HCT116 (cell line): ENCODE measurements around the gene UQCC5. TPM values are rescaled to one million over a fixed set of nuclear protein-coding genes. Genes with fewer than 3 reads are reported as not detected.

Experiments used
- ATAC-seq: fragments of 200-7000 bp; cut with Tn5 transposase; 2 replicates; pipeline ENCODE4 v1.9.1; 2020; ENCODE audit warnings: mild to moderate bottlenecking, moderate library complexity
- BruUV-seq: library from RNA; stranded (reverse); fragments of 400-500 nt; replicated peaks from 2 replicates; lab custom pipeline; 2021; lab: Mats Ljungman, UMichigan
- CTCF ChIA-PET: fragments of 300-600 bp; sonication (Branson Sonifier 250); formaldehyde crosslinking; loops from one replicate; lab custom pipeline; 2021; ENCODE audit warnings: antibody characterized with exemption; lab: Charles Lee
- POLR2A ChIA-PET: fragments of 300-600, 350-600 bp; sonication (Branson Sonifier 250); formaldehyde crosslinking; loops from one replicate; lab custom pipeline; 2021; ENCODE audit warnings: antibody characterized with exemption; lab: Charles Lee
- RAD21 ChIA-PET, 2 experiments: fragments of 300-600 bp; sonication (Branson Sonifier 250); formaldehyde crosslinking; loops; one replicate each; lab custom pipeline; 2023; ENCODE audit warnings: low total read pairs in 2 of 2; ENCODE audit not compliant: uncharacterized antibody in 2 of 2, unreplicated experiment in 2 of 2, low non-redundant PET in 1 of 2; lab: Charles Lee
- DNase-seq: peaks from one replicate; pipeline ENCODE4 v3.0.0-alpha.2; 2010; ENCODE audit warnings: low read depth, low spot score
- H2AFZ ChIP-seq: fragments of 200-600 bp; shearing (Covaris generic), sonication (generic); 2 replicates; pipeline ENCODE4 v1.6.1; 2017; ENCODE audit warnings: low read depth, mixed run types, mixed read lengths, antibody characterized with exemption, low read length; ENCODE audit not compliant: poor library complexity, severe bottlenecking
- H3K27ac ChIP-seq: 2 replicates; pipeline ENCODE4 v1.5.1; 2012; ENCODE audit warnings: low read depth, low read length
- H3K27me3 ChIP-seq: fragments of 200-600 bp; sonication (generic); 2 replicates; pipeline ENCODE4 v1.6.1; 2016; ENCODE audit warnings: mixed run types, low read length, mixed read lengths; ENCODE audit not compliant: insufficient read depth
- H3K36me3 ChIP-seq, 2 experiments: fragments of 200-500 bp in 1 of 2; fragments of 200-600 bp in 1 of 2; sonication (Bioruptor generic) in 1 of 2; sonication (generic) in 1 of 2; 2 replicates each; pipeline versions ENCODE4 v1.5.1 to v1.6.1; 2014 to 2016; ENCODE audit warnings: low read length in 2 of 2, inconsistent platforms in 1 of 2, mixed read lengths in 1 of 2, mixed run types in 1 of 2; ENCODE audit not compliant: insufficient read depth in 2 of 2, control insufficient read depth in 1 of 2
- H3K4me1 ChIP-seq, 2 experiments: fragments of 200-600 bp in 1 of 2; sonication (generic) in 1 of 2; 2 replicates each; pipeline versions ENCODE4 v1.5.1 to v1.6.1; 2012 to 2017; ENCODE audit warnings: low read length in 2 of 2, inconsistent platforms in 1 of 2, mild to moderate bottlenecking in 1 of 2, mixed read lengths in 1 of 2, mixed run types in 1 of 2, moderate library complexity in 1 of 2; ENCODE audit not compliant: insufficient read depth in 2 of 2, control insufficient read depth in 1 of 2
- H3K4me2 ChIP-seq: fragments of 200-600 bp; sonication (generic); 2 replicates; pipeline ENCODE4 v1.6.1; 2017; ENCODE audit warnings: mixed run types, low read length, mixed read lengths
- H3K4me3 ChIP-seq, 2 experiments: fragments of 200-600 bp in 1 of 2; sonication (generic) in 1 of 2; replicated peaks in 1 of 2; 2 replicates each; pipeline ENCODE4 v1.5.1; 2011 to 2016; ENCODE audit warnings: low read length in 2 of 2, control low read depth in 1 of 2, low read depth in 1 of 2, mild to moderate bottlenecking in 1 of 2, mixed read lengths in 1 of 2, mixed run types in 1 of 2
- H3K79me2 ChIP-seq: fragments of 200-600 bp; sonication (generic); 2 replicates; pipeline ENCODE4 v1.6.1; 2017; ENCODE audit warnings: mild to moderate bottlenecking, mixed run types, low read length, moderate library complexity, mixed read lengths; ENCODE audit not compliant: insufficient read depth
- H3K9ac ChIP-seq: fragments of 200-600 bp; sonication (generic); 2 replicates; pipeline ENCODE4 v1.6.1; 2016; ENCODE audit warnings: low read length, mixed read lengths
- H3K9me2 ChIP-seq: fragments of 200-600 bp; sonication (generic), shearing (Covaris generic); 2 replicates; pipeline ENCODE4 v1.6.1; 2017; ENCODE audit warnings: mixed run types, mild to moderate bottlenecking, moderate library complexity; ENCODE audit not compliant: insufficient read depth
- H3K9me3 ChIP-seq, 2 experiments: fragments of 200-500 bp in 1 of 2; fragments of 200-600 bp in 1 of 2; sonication (Bioruptor generic) in 1 of 2; sonication (generic) in 1 of 2; 2 replicates each; pipeline ENCODE4 v1.6.1; 2014 to 2017; ENCODE audit warnings: low read length in 2 of 2, mixed read lengths in 2 of 2, inconsistent platforms in 1 of 2, low read depth in 1 of 2, mild to moderate bottlenecking in 1 of 2, mixed run types in 1 of 2, moderate library complexity in 1 of 2; ENCODE audit not compliant: control insufficient read depth in 1 of 2, insufficient read depth in 1 of 2
- H4K20me1 ChIP-seq: fragments of 200-600 bp; sonication (generic), shearing (Covaris generic); 2 replicates; pipeline ENCODE4 v1.6.1; 2017; ENCODE audit warnings: mixed run types, mild to moderate bottlenecking, moderate library complexity; ENCODE audit not compliant: insufficient read depth
- CBX3 ChIP-seq: IDR thresholded peaks from 2 replicates; pipeline ENCODE4 v1.6.1; 2012; ENCODE audit warnings: low read depth
- CEBPB ChIP-seq: IDR thresholded peaks from 2 replicates; pipeline ENCODE4 v1.6.1; 2012; ENCODE audit warnings: low read depth
- ELF1 ChIP-seq: IDR thresholded peaks from 2 replicates; pipeline ENCODE4 v1.6.1; 2012; ENCODE audit warnings: low read depth, borderline replicate concordance
- EZH2 ChIP-seq: fragments of 200-600 bp; sonication (generic); IDR thresholded peaks from 2 replicates; pipeline ENCODE4 v1.6.1; 2017; ENCODE audit warnings: antibody characterized with exemption, mixed run types
- EZH2phosphoT487 ChIP-seq: fragments of 200-600 bp; IDR thresholded peaks from 2 replicates; pipeline ENCODE4 v1.6.1; 2018; ENCODE audit warnings: antibody characterized with exemption, borderline replicate concordance
- FOSL1 ChIP-seq: IDR thresholded peaks from 2 replicates; pipeline ENCODE4 v1.6.1; 2012; ENCODE audit warnings: low read depth
- JUND ChIP-seq: IDR thresholded peaks from 2 replicates; pipeline ENCODE4 v1.6.1; 2012
- MAX ChIP-seq: IDR thresholded peaks from 2 replicates; pipeline ENCODE4 v1.6.1; 2012
- POLR2A ChIP-seq: IDR thresholded peaks from 2 replicates; pipeline ENCODE4 v1.7.0; 2011; ENCODE audit warnings: borderline replicate concordance; ENCODE audit not compliant: insufficient read depth, insufficient read length; ENCODE audit errors: extremely low read depth
- RAD21 ChIP-seq: IDR thresholded peaks from 2 replicates; pipeline ENCODE4 v1.6.1; 2012; ENCODE audit warnings: low read depth, mild to moderate bottlenecking
- SIN3A ChIP-seq: IDR thresholded peaks from 2 replicates; pipeline ENCODE4 v1.6.1; 2012; ENCODE audit warnings: low read depth
- SP1 ChIP-seq: IDR thresholded peaks from 2 replicates; pipeline ENCODE4 v1.6.1; 2012; ENCODE audit warnings: low read depth
- SRF ChIP-seq: IDR thresholded peaks from 2 replicates; pipeline ENCODE4 v1.6.1; 2012; ENCODE audit warnings: low read depth
- TCF7L2 ChIP-seq: IDR thresholded peaks from 2 replicates; pipeline ENCODE4 v1.7.0; 2011; ENCODE audit warnings: borderline replicate concordance, inconsistent platforms; ENCODE audit not compliant: insufficient read depth, insufficient read length; ENCODE audit errors: extremely low read depth
- YY1 ChIP-seq: IDR thresholded peaks from 2 replicates; pipeline ENCODE4 v1.6.1; 2011; ENCODE audit warnings: low read length, low read depth, moderate library complexity, mild to moderate bottlenecking; ENCODE audit not compliant: insufficient replicate concordance; ENCODE audit errors: extremely low read depth
- ZBTB33 ChIP-seq: IDR thresholded peaks from 2 replicates; pipeline ENCODE4 v1.6.1; 2011; ENCODE audit warnings: mild to moderate bottlenecking, low read length, moderate library complexity; ENCODE audit not compliant: insufficient replicate concordance; ENCODE audit errors: extremely low read depth
- ZFX ChIP-seq: fragments of 450-650 bp; IDR thresholded peaks from 2 replicates; pipeline ENCODE4 v1.6.1; 2017
- ZNF274 ChIP-seq: fragments of 200-500 bp; sonication (Bioruptor generic); IDR thresholded peaks from 2 replicates; pipeline ENCODE4 v1.6.1; 2014; ENCODE audit warnings: mild to moderate bottlenecking, low read depth, low read length, inconsistent platforms
- intact Hi-C: fragments of 100-400 bp; cut with micrococcal nuclease; formaldehyde crosslinking; loops from 2 replicates; pipeline ENCODE4 v1.10.0; 2022
- total RNA-seq: library from RNA; stranded (reverse); gene quantifications from one replicate; pipeline ENCODE4 v1.2.1, GENCODE V29; 2021; ENCODE audit not compliant: unreplicated experiment
- TF ChIP-seq, protein P1 (sequence below): IDR thresholded peaks from 2 replicates; pipeline ENCODE4 v1.6.1; 2012
- TF ChIP-seq, protein P2 (sequence below), 3 experiments: fragments of 200-600 bp in 1 of 3; sonication (generic) in 1 of 3; IDR thresholded peaks in 2 of 3; conservative IDR thresholded peaks in 1 of 3; 2 replicates each; pipeline ENCODE4 v1.5.1; 2012 to 2017; ENCODE audit warnings: low read depth in 2 of 3, low read length in 2 of 3, antibody characterized with exemption in 1 of 3, borderline replicate concordance in 1 of 3, control low read depth in 1 of 3, mild to moderate bottlenecking in 1 of 3, mixed read lengths in 1 of 3, mixed run types in 1 of 3, moderate library complexity in 1 of 3; ENCODE audit not compliant: insufficient read depth in 1 of 3

The UQCC5 gene
- total RNA-seq, 1 experiment from 2014 or later = 14.1 TPM

- ATAC-seq (no peak), DNase-seq (no peak)
- Histone ChIP-seq H4K20me1 (no peaks in the 10 kb centered on the region), H3K4me3 (no peak overlapping the region), H2AFZ (no peak overlapping the region), H3K79me2 (peaks cover 29% of the 10 kb centered on the region), H3K9me3 (no peaks in the 10 kb centered on the region), H3K9me2 (no peaks in the 10 kb centered on the region), H3K27me3 (no peaks in the 10 kb centered on the region), H3K36me3 (peaks cover 11 to 17% of the 10 kb centered on the region in 2 experiments), H3K4me2 (no peak overlapping the region), H3K4me1 (peaks cover 7 to 18% of the 10 kb centered on the region in 2 experiments; a peak in 3 of 4 replicates), H3K27ac (no peak overlapping the region), H3K9ac (no peak overlapping the region)
- CTCF ChIA-PET = no interaction called here
- TF ChIP-seq SP1 = no peak
- TF ChIP-seq CBX3 = no peak
- no peak for TF ChIP-seq ZNF274
- TF ChIP-seq FOSL1 = no peak
- no peak for TF ChIP-seq POLR2A
- TF ChIP-seq RAD21 = no peak
- TF ChIP-seq EZH2 = no peak
- TF ChIP-seq CEBPB = no peak
- TF ChIP-seq ZBTB33 = no peak
- no peak for TF ChIP-seq JUND
- no peak for TF ChIP-seq ZFX
- no peak for TF ChIP-seq ELF1
- TF ChIP-seq SRF = no peak
- no peak for TF ChIP-seq MAX
- TF ChIP-seq, protein P1, sequence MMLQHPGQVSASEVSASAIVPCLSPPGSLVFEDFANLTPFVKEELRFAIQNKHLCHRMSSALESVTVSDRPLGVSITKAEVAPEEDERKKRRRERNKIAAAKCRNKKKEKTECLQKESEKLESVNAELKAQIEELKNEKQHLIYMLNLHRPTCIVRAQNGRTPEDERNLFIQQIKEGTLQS = no peak
- TF ChIP-seq TCF7L2 = no peak
- TF ChIP-seq SIN3A = no peak
- no peak for TF ChIP-seq YY1
- TF ChIP-seq, protein P2, sequence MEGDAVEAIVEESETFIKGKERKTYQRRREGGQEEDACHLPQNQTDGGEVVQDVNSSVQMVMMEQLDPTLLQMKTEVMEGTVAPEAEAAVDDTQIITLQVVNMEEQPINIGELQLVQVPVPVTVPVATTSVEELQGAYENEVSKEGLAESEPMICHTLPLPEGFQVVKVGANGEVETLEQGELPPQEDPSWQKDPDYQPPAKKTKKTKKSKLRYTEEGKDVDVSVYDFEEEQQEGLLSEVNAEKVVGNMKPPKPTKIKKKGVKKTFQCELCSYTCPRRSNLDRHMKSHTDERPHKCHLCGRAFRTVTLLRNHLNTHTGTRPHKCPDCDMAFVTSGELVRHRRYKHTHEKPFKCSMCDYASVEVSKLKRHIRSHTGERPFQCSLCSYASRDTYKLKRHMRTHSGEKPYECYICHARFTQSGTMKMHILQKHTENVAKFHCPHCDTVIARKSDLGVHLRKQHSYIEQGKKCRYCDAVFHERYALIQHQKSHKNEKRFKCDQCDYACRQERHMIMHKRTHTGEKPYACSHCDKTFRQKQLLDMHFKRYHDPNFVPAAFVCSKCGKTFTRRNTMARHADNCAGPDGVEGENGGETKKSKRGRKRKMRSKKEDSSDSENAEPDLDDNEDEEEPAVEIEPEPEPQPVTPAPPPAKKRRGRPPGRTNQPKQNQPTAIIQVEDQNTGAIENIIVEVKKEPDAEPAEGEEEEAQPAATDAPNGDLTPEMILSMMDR (IDR thresholded peaks at IDR 0.05 in 2 of 3, conservative IDR thresholded peaks at IDR 0.05 in 1 of 3; ENCODE audit: borderline replicate concordance in 1 of 3, insufficient read depth in 1 of 3, low read depth in 2 of 3, low read length in 2 of 3) = no peak
- no peak for TF ChIP-seq EZH2phosphoT487
- intact Hi-C loops = no loop called here
- POLR2A ChIA-PET = interaction anchor here (2.7 kb wide), 1 partner anchor 7 kb away, joined by 13 read pairs; the partner anchor contains the start of gene UQCC5
- RAD21 ChIA-PET = no interaction called here
- no TSS peak for BruUV-seq
Observed at GRCh38 chr3:52528586-52529375, 7.6 kb upstream of the UQCC5 start.
